HG02642 (cell line): ENCODE results near the gene NPY.
"Not testable (repeated sequence)": the region's sequence is repeated elsewhere in the genome, so short reads cannot be mapped to it uniquely, and the experiment has no call there.

Experiments
- ATAC-seq: cut with Tn5 transposase; IDR thresholded peaks from one replicate; pipeline ENCODE4 v1.9.1; 2021; ENCODE audit warnings: mild to moderate bottlenecking; ENCODE audit not compliant: unreplicated experiment, poor library complexity

NPY gene

GRCh38 chr7:24283897-24284698, at the start of gene NPY:
Gene NPY, plus strand, starts transcription at chr7:24284190. Its CDS starts 1,051 bp downstream, at chr7:24285241.
- ATAC-seq: no peak

GRCh38 chr7:24239260-24239659, 44.7 kb upstream of the NPY start:
- no peak for ATAC-seq

GRCh38 chr7:24241206-24241605, 42.8 kb upstream of the NPY start:
- no peak for ATAC-seq

- no peak for ATAC-seq
Observed at GRCh38 chr7:24244554-24244953, 39.4 kb upstream of the NPY start.

GRCh38 chr7:24245362-24245761, 38.6 kb upstream of the NPY start:
- ATAC-seq: peak; percentile 67

GRCh38 chr7:24249266-24249665, 34.7 kb upstream of the NPY start:
- no peak for ATAC-seq

GRCh38 chr7:24251568-24251967, 32.4 kb upstream of the NPY start:
- ATAC-seq: no peak

GRCh38 chr7:24255139-24255538, 28.9 kb upstream of the NPY start:
- ATAC-seq: no peak

- not testable (repeated sequence) for ATAC-seq
Observed at GRCh38 chr7:24258324-24258723, 25.7 kb upstream of the NPY start.

- no peak for ATAC-seq
Observed at GRCh38 chr7:24271938-24272337, 12.1 kb upstream of the NPY start.

GRCh38 chr7:24279512-24279911, 4.5 kb upstream of the NPY start:
- ATAC-seq: no peak

- no peak for ATAC-seq
Observed at GRCh38 chr7:24283554-24283896, 465 bp upstream of the NPY start.

- ATAC-seq: no peak
Observed at GRCh38 chr7:24284699-24285506, 913 bp downstream of the NPY start.

- ATAC-seq: peak; percentile 97
Observed at GRCh38 chr7:24290004-24290641, 6.1 kb downstream of the NPY start.

GRCh38 chr7:24291271-24291670, 7.3 kb downstream of the NPY start:
- no peak for ATAC-seq

- ATAC-seq: no peak
Observed at GRCh38 chr7:24297362-24297761, 13.4 kb downstream of the NPY start.

GRCh38 chr7:24298696-24299095, 14.7 kb downstream of the NPY start:
- ATAC-seq: no peak

- ATAC-seq: no peak
Observed at GRCh38 chr7:24299192-24299591, 15.2 kb downstream of the NPY start.

GRCh38 chr7:24301703-24302102, 17.7 kb downstream of the NPY start:
- no peak for ATAC-seq

GRCh38 chr7:24304494-24305095, 20.6 kb downstream of the NPY start:
- no peak for ATAC-seq

- no peak for ATAC-seq
Observed at GRCh38 chr7:24307326-24307725, 23.3 kb downstream of the NPY start.
